HL-60 (cell line): ENCODE data around the gene FHIT.

Experiments used
- CTCF ChIP-seq: IDR thresholded peaks from one replicate; pipeline ENCODE4 v1.5.1; 2011; ENCODE audit warnings: low read length, control low read depth, inconsistent platforms; ENCODE audit not compliant: insufficient read depth
- GABPA ChIP-seq: IDR thresholded peaks from 2 replicates; pipeline ENCODE4 v1.6.1; 2012; ENCODE audit warnings: low read depth
- POLR2AphosphoS5 ChIP-seq: IDR thresholded peaks from 2 replicates; pipeline ENCODE4 v1.6.1; 2012; ENCODE audit warnings: low read depth
- SPI1 ChIP-seq: IDR thresholded peaks from 2 replicates; pipeline ENCODE4 v1.6.1; 2012; ENCODE audit warnings: low read depth, mild to moderate bottlenecking, borderline replicate concordance
- TF ChIP-seq, protein P1 (sequence below): IDR thresholded peaks from 2 replicates; pipeline ENCODE4 v1.6.1; 2012; ENCODE audit warnings: low read depth; ENCODE audit not compliant: insufficient replicate concordance

DNA sequence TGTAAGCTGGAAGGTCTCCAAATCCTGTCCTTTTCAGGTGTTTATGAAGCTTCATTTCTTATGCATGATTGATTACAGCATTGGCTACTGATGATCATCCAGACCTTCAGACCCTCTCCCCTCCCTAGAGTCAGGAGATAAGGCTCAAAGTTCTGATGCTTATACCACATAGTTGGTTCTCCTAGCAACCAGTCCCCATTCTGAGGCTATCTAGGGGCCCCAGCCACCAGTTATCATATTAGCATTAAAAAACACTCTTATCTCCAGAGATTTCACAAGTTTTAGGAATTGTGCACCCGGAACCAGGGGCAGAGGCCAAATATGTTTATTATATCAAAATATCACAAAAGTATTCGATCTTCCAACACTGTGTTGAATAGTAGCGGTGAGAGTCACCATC is 953.1 kb downstream of the FHIT start:
- TF ChIP-seq CTCF (no peak), POLR2AphosphoS5 (no peak), GABPA (no peak), SPI1 (no peak)
- TF ChIP-seq, protein P1, sequence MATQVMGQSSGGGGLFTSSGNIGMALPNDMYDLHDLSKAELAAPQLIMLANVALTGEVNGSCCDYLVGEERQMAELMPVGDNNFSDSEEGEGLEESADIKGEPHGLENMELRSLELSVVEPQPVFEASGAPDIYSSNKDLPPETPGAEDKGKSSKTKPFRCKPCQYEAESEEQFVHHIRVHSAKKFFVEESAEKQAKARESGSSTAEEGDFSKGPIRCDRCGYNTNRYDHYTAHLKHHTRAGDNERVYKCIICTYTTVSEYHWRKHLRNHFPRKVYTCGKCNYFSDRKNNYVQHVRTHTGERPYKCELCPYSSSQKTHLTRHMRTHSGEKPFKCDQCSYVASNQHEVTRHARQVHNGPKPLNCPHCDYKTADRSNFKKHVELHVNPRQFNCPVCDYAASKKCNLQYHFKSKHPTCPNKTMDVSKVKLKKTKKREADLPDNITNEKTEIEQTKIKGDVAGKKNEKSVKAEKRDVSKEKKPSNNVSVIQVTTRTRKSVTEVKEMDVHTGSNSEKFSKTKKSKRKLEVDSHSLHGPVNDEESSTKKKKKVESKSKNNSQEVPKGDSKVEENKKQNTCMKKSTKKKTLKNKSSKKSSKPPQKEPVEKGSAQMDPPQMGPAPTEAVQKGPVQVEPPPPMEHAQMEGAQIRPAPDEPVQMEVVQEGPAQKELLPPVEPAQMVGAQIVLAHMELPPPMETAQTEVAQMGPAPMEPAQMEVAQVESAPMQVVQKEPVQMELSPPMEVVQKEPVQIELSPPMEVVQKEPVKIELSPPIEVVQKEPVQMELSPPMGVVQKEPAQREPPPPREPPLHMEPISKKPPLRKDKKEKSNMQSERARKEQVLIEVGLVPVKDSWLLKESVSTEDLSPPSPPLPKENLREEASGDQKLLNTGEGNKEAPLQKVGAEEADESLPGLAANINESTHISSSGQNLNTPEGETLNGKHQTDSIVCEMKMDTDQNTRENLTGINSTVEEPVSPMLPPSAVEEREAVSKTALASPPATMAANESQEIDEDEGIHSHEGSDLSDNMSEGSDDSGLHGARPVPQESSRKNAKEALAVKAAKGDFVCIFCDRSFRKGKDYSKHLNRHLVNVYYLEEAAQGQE = no peak
